Neural cell (in vitro differentiated cells): ENCODE data around the gene TOM1. TPM values are rescaled to one million over a fixed set of nuclear protein-coding genes. Genes with fewer than 3 reads are reported as not detected.

Experiments
- H2AFZ ChIP-seq: fragments of 200-600, 300-800 bp; sonication (generic), shearing (Covaris generic); 2 replicates; pipeline ENCODE4 v1.6.0; 2014; ENCODE audit warnings: low read depth, mild to moderate bottlenecking, antibody characterized with exemption, low read length, moderate library complexity
- H3F3A ChIP-seq: fragments of 200-600 bp; shearing (Covaris generic); 2 replicates; pipeline ENCODE4 v1.6.1; 2016; ENCODE audit warnings: mild to moderate bottlenecking, moderate library complexity, mixed read lengths, antibody characterized with exemption, low read length; ENCODE audit not compliant: insufficient read depth, poor library complexity, severe bottlenecking
- H3K27ac ChIP-seq: fragments of 200-600, 300-800 bp; sonication (generic), shearing (Covaris generic); 2 replicates; pipeline ENCODE4 v1.5.1; 2014; ENCODE audit warnings: mild to moderate bottlenecking, low read length, moderate library complexity
- H3K27me3 ChIP-seq: fragments of 300-800, 200-600 bp; sonication (generic), shearing (Covaris generic); 2 replicates; pipeline ENCODE4 v1.6.0; 2014; ENCODE audit warnings: mild to moderate bottlenecking, low read depth, low read length, moderate library complexity; ENCODE audit not compliant: insufficient read depth
- H3K36me3 ChIP-seq: fragments of 300-800, 200-600 bp; sonication (generic), shearing (Covaris generic); 2 replicates; pipeline ENCODE4 v1.5.1; 2014; ENCODE audit warnings: mild to moderate bottlenecking, antibody characterized with exemption, low read length, moderate library complexity; ENCODE audit not compliant: insufficient read depth
- H3K4me2 ChIP-seq: fragments of 300-800, 200-600 bp; sonication (generic), shearing (Covaris generic); 2 replicates; pipeline ENCODE4 v1.6.0; 2014; ENCODE audit warnings: mild to moderate bottlenecking, low read length
- H3K4me3 ChIP-seq: fragments of 300-800, 200-600 bp; sonication (generic), shearing (Covaris generic); 2 replicates; pipeline ENCODE4 v1.5.1; 2014; ENCODE audit warnings: mild to moderate bottlenecking, low read length, moderate library complexity
- H3K79me2 ChIP-seq: fragments of 200-600 bp; shearing (Covaris generic); replicated peaks from 2 replicates; pipeline ENCODE4 v1.6.0; 2014; ENCODE audit warnings: mild to moderate bottlenecking, low read length, moderate library complexity; ENCODE audit not compliant: insufficient read depth
- H3K9ac ChIP-seq: fragments of 300-800, 200-600 bp; sonication (generic), shearing (Covaris generic); 2 replicates; pipeline ENCODE4 v1.6.1; 2016; ENCODE audit warnings: mild to moderate bottlenecking, low read length, mixed read lengths
- H3K9me2 ChIP-seq: fragments of 200-600 bp; shearing (Covaris generic); 2 replicates; pipeline ENCODE4 v1.6.1; 2016; ENCODE audit warnings: mild to moderate bottlenecking, low read length, mixed read lengths; ENCODE audit not compliant: insufficient read depth
- H3K9me3 ChIP-seq: fragments of 200-600, 300-800 bp; sonication (generic), shearing (Covaris generic); 2 replicates; pipeline ENCODE4 v1.6.1; 2016; ENCODE audit warnings: mild to moderate bottlenecking, mixed run types, low read length, moderate library complexity, mixed read lengths
- H4K20me1 ChIP-seq: fragments of 200-600 bp; shearing (Covaris generic); 2 replicates; pipeline ENCODE4 v1.6.1; 2016; ENCODE audit warnings: mild to moderate bottlenecking, mixed run types; ENCODE audit not compliant: insufficient read depth
- CTCF ChIP-seq: fragments of 450-650 bp; IDR thresholded peaks from 2 replicates; pipeline ENCODE4 v1.5.1; 2014; ENCODE audit warnings: antibody characterized with exemption, mild to moderate bottlenecking, moderate library complexity; ENCODE audit not compliant: poor library complexity, severe bottlenecking
- EP300 ChIP-seq: fragments of 450-650 bp; conservative IDR thresholded peaks from 2 replicates; pipeline ENCODE4 v1.6.1; 2014; ENCODE audit warnings: antibody characterized with exemption, mild to moderate bottlenecking, moderate library complexity; ENCODE audit not compliant: poor library complexity, severe bottlenecking
- EZH2 ChIP-seq: fragments of 200-600, 300-800 bp; shearing (Covaris generic), sonication (generic); IDR thresholded peaks from 2 replicates; pipeline ENCODE4 v1.6.1; 2014; ENCODE audit warnings: antibody characterized with exemption, low read length, borderline replicate concordance, mild to moderate bottlenecking; ENCODE audit not compliant: insufficient read depth, poor library complexity, severe bottlenecking
- MXI1 ChIP-seq: fragments of 450-650 bp; conservative IDR thresholded peaks from 2 replicates; pipeline ENCODE4 v1.6.1; 2014; ENCODE audit warnings: antibody characterized with exemption, mild to moderate bottlenecking; ENCODE audit not compliant: poor library complexity, severe bottlenecking
- POLR2AphosphoS5 ChIP-seq: IDR thresholded peaks from 2 replicates; pipeline ENCODE4 v1.6.1; 2012
- RAD21 ChIP-seq: fragments of 450-650 bp; conservative IDR thresholded peaks from 2 replicates; pipeline ENCODE4 v1.6.1; 2014; ENCODE audit warnings: antibody characterized with exemption, mild to moderate bottlenecking, moderate library complexity
- REST ChIP-seq: IDR thresholded peaks from 2 replicates; pipeline ENCODE4 v1.6.1; 2012; ENCODE audit warnings: borderline replicate concordance
- SMC3 ChIP-seq: fragments of 450-650 bp; conservative IDR thresholded peaks from 2 replicates; pipeline ENCODE4 v1.6.1; 2014; ENCODE audit warnings: antibody characterized with exemption, mild to moderate bottlenecking, moderate library complexity; ENCODE audit not compliant: poor library complexity
- TAF1 ChIP-seq: IDR thresholded peaks from 2 replicates; pipeline ENCODE4 v1.6.1; 2012; ENCODE audit warnings: low read depth
- polyA plus RNA-seq: library from polyadenylated mRNA; depleted of rRNA; stranded (reverse); fragments of >200 nt; gene quantifications from 2 replicates; pipeline ENCODE4 v1.2.3, GENCODE V29; 2014

Gene TOM1
- polyA plus RNA-seq, 1 donor from 2014 or later = 13.3 TPM

DNA sequence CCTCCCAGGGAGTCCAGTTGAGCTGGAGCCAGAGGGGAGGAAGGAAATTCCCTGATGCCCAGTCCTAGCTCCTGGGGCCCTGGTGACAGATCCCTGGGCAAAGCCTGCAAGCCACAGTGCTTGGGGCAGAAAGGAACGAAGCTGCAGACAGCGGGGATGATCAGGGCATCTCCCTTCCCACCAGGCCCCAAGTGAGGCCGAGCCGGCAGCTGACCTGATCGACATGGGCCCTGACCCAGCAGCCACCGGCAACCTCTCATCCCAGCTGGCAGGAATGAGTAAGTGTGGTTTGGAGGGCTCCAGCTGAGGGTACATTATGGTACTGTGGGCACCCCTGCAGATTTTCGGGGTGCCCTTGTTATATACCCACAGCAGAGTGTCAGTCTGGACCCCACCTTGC lies 33.5 kb downstream of the TOM1 start:
- Histone ChIP-seq H3K4me2 (no peak overlapping the region), H3F3A (no peaks in the 10 kb centered on the region), H3K27ac (no peak overlapping the region), H3K79me2 (no peaks in the 10 kb centered on the region), H3K36me3 (no peaks in the 10 kb centered on the region), H4K20me1 (no peaks in the 10 kb centered on the region), H3K27me3 (no peaks in the 10 kb centered on the region), H3K4me3 (no peak overlapping the region), H3K9ac (no peak overlapping the region), H3K9me3 (no peaks in the 10 kb centered on the region), H2AFZ (no peak overlapping the region), H3K9me2 (no peaks in the 10 kb centered on the region)
- TF ChIP-seq POLR2AphosphoS5 (no peak), TAF1 (no peak), RAD21 (no peak), MXI1 (no peak), CTCF (no peak), REST (no peak), EP300 (no peak), SMC3 (no peak), EZH2 (no peak)

GRCh38 chr22:35334004-35334403 lies 34.3 kb downstream of the TOM1 start:
- Histone ChIP-seq H3K4me2 (no peak overlapping the region), H2AFZ (no peak overlapping the region), H3F3A (no peaks in the 10 kb centered on the region), H3K9ac (no peak overlapping the region), H3K27me3 (no peaks in the 10 kb centered on the region), H4K20me1 (no peaks in the 10 kb centered on the region), H3K9me3 (no peaks in the 10 kb centered on the region), H3K9me2 (no peaks in the 10 kb centered on the region), H3K27ac (no peak overlapping the region), H3K79me2 (no peaks in the 10 kb centered on the region), H3K4me3 (no peak overlapping the region), H3K36me3 (no peaks in the 10 kb centered on the region)
- TF ChIP-seq RAD21 (no peak), MXI1 (no peak)

DNA sequence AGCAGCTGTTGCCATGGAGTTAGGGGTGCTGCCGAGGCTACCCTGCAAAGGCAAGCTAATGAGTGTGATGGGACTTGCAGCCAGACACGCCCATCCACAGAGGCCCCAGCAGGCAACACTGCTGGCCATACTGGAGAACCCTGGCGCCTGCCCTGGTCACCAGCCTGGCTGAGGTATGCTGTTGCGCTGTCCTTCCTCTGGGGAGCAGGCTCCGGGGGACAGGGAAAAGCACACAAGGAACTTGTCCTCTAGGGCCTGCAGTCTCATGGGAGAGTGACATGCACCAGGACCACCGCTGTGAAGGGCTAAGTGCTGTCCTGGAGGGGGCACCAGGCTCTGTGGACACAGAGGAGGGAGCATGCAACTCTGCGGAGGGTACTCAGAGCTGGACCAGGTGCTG lies 35.8 kb downstream of the TOM1 start:
- Histone ChIP-seq H3K9me2 (no peaks in the 10 kb centered on the region), H3K9me3 (no peaks in the 10 kb centered on the region), H4K20me1 (no peaks in the 10 kb centered on the region), H3K27me3 (no peaks in the 10 kb centered on the region), H3K27ac (no peak overlapping the region), H3K4me3 (no peak overlapping the region), H2AFZ (no peak overlapping the region), H3K4me2 (no peak overlapping the region), H3F3A (no peaks in the 10 kb centered on the region), H3K36me3 (no peaks in the 10 kb centered on the region), H3K79me2 (no peaks in the 10 kb centered on the region), H3K9ac (no peak overlapping the region)
- TF ChIP-seq RAD21 = no peak
- TF ChIP-seq TAF1 = no peak
- no peak for TF ChIP-seq REST
- TF ChIP-seq CTCF = no peak
- no peak for TF ChIP-seq MXI1
- no peak for TF ChIP-seq EZH2
- no peak for TF ChIP-seq EP300
- TF ChIP-seq POLR2AphosphoS5 = no peak
- TF ChIP-seq SMC3 = no peak
